Endothelial cell of umbilical vein (primary cell): ENCODE results near the gene SKOR1. TPM values are rescaled to one million over a fixed set of nuclear protein-coding genes. Genes with fewer than 3 reads are reported as not detected.

Source experiments
- BruUV-seq: library from RNA; stranded (reverse); fragments of 400-500 nt; replicated peaks from 2 replicates; lab custom pipeline; 2021; lab: Mats Ljungman, UMichigan
- CTCF ChIA-PET: fragments of 300-600, 350-600 bp; sonication (Branson Sonifier 250); formaldehyde crosslinking; loops from one replicate; lab custom pipeline; 2021; ENCODE audit warnings: antibody characterized with exemption, inconsistent platforms; lab: Charles Lee
- POLR2A ChIA-PET: fragments of 300-600, 350-600 bp; sonication (Branson Sonifier 250); formaldehyde crosslinking; loops from one replicate; lab custom pipeline; 2021; ENCODE audit warnings: antibody characterized with exemption, inconsistent platforms; lab: Charles Lee
- DNase-seq: peaks from one replicate; pipeline ENCODE4 v3.0.0-alpha.2; 2011; ENCODE audit warnings: low read depth, low spot score
- FAIRE-seq: peaks from 2 replicates; lab custom pipeline; 2011; peaks lifted over from hg19 to GRCh38; lab: Jason Lieb, UNC
- H2AFZ ChIP-seq: 2 replicates; pipeline ENCODE4 v1.6.0; 2012; ENCODE audit warnings: low read depth, low read length, control low read depth, inconsistent platforms
- H3K27ac ChIP-seq: 2 replicates; pipeline ENCODE4 v1.5.1; 2011; ENCODE audit warnings: low read depth, mild to moderate bottlenecking, control low read depth, low read length, moderate library complexity; ENCODE audit not compliant: insufficient read depth
- H3K27me3 ChIP-seq, 2 experiments: 2 replicates each; pipeline versions ENCODE4 v1.6.0 to v1.6.1; 2011; ENCODE audit warnings: low read length in 2 of 2, mixed read lengths in 1 of 2; ENCODE audit not compliant: control insufficient read depth in 2 of 2, insufficient read depth in 2 of 2
- H3K36me3 ChIP-seq, 2 experiments: 2 replicates in 1 of 2; 3 replicates in 1 of 2; pipeline ENCODE4 v1.5.1; 2011; ENCODE audit warnings: low read length in 2 of 2, mild to moderate bottlenecking in 1 of 2, moderate library complexity in 1 of 2; ENCODE audit not compliant: control insufficient read depth in 2 of 2, insufficient read depth in 2 of 2; ENCODE audit errors: extremely low read depth in 1 of 2
- H3K4me1 ChIP-seq: 3 replicates; pipeline ENCODE4 v1.5.1; 2011; ENCODE audit warnings: mild to moderate bottlenecking, low read length; ENCODE audit not compliant: control insufficient read depth, insufficient read depth; ENCODE audit errors: extremely low read depth
- H3K4me2 ChIP-seq: 2 replicates; pipeline ENCODE4 v1.6.1; 2011; ENCODE audit warnings: low read length, control low read depth, mixed read lengths; ENCODE audit not compliant: insufficient read depth
- H3K4me3 ChIP-seq, 3 experiments: fragments of 200-600 bp in 1 of 3; sonication (generic), shearing (Covaris generic) in 1 of 3; replicated peaks in 1 of 3; 2 replicates each; pipeline ENCODE4 v1.5.1; 2011 to 2016; ENCODE audit warnings: control low read depth in 3 of 3, low read length in 3 of 3, mild to moderate bottlenecking in 2 of 3, inconsistent platforms in 1 of 3, low read depth in 1 of 3, moderate library complexity in 1 of 3; ENCODE audit not compliant: insufficient read depth in 1 of 3
- H3K79me2 ChIP-seq: 2 replicates; pipeline ENCODE4 v1.6.0; 2012; ENCODE audit warnings: low read length, inconsistent platforms; ENCODE audit not compliant: control insufficient read depth, insufficient read depth
- H3K9ac ChIP-seq: replicated peaks from 2 replicates; pipeline ENCODE3; 2011; ENCODE audit warnings: low read length, control low read depth; ENCODE audit not compliant: insufficient read depth; ENCODE audit errors: extremely low read depth
- H3K9me1 ChIP-seq: replicated peaks from 3 replicates; pipeline ENCODE4 v1.6.0; 2011; ENCODE audit warnings: mild to moderate bottlenecking, low read length; ENCODE audit not compliant: control insufficient read depth, insufficient read depth; ENCODE audit errors: extremely low read depth
- H3K9me3 ChIP-seq: replicated peaks from 2 replicates; pipeline ENCODE4 v1.5.1; 2012; ENCODE audit warnings: low read length, inconsistent platforms; ENCODE audit not compliant: control insufficient read depth, insufficient read depth
- H4K20me1 ChIP-seq: replicated peaks from 2 replicates; pipeline ENCODE3; 2011; ENCODE audit warnings: mild to moderate bottlenecking, low read length; ENCODE audit not compliant: control insufficient read depth, insufficient read depth; ENCODE audit errors: extremely low read depth
- CTCF ChIP-seq, 2 donors: IDR thresholded peaks; 1 replicate in 1 of 2; 2 replicates in 1 of 2; pipeline ENCODE4 v1.5.1; 2011; ENCODE audit warnings: low read length in 2 of 2, mild to moderate bottlenecking in 2 of 2, moderate library complexity in 2 of 2, control low read depth in 1 of 2, inconsistent platforms in 1 of 2, low read depth in 1 of 2; ENCODE audit not compliant: insufficient read depth in 1 of 2; ENCODE audit errors: extremely low read depth in 1 of 2
- EZH2 ChIP-seq: IDR thresholded peaks from 2 replicates; pipeline ENCODE4 v1.6.1; 2012; ENCODE audit warnings: borderline replicate concordance, low read depth, mild to moderate bottlenecking, moderate library complexity, low read length, inconsistent platforms; ENCODE audit not compliant: severe bottlenecking
- FOS ChIP-seq: IDR thresholded peaks from 2 replicates; pipeline ENCODE4 v1.6.1; 2011; ENCODE audit warnings: mild to moderate bottlenecking, low read length, moderate library complexity, borderline replicate concordance; ENCODE audit not compliant: insufficient read depth
- GATA2 ChIP-seq: IDR thresholded peaks from 2 replicates; pipeline ENCODE4 v1.7.0; 2011; ENCODE audit warnings: low read depth, mild to moderate bottlenecking, moderate library complexity, mixed read lengths, low read length; ENCODE audit not compliant: insufficient read length, insufficient read depth
- JUN ChIP-seq: IDR thresholded peaks from 2 replicates; pipeline ENCODE4 v1.6.1; 2011; ENCODE audit warnings: borderline replicate concordance, low read depth; ENCODE audit not compliant: insufficient read length, insufficient read depth
- MAX ChIP-seq: IDR thresholded peaks from 2 replicates; pipeline ENCODE4 v1.6.1; 2011; ENCODE audit not compliant: insufficient read depth, insufficient read length
- MYC ChIP-seq: IDR thresholded peaks from one replicate; pipeline ENCODE4 v1.6.1; 2011; ENCODE audit warnings: mild to moderate bottlenecking, low read depth, low read length
- POLR2A ChIP-seq: IDR thresholded peaks from 2 replicates; pipeline ENCODE4 v1.6.1; 2012; ENCODE audit warnings: low read depth, mild to moderate bottlenecking, control low read depth, low read length
- POLR2AphosphoS5 ChIP-seq: IDR thresholded peaks from 2 replicates; pipeline ENCODE4 v1.6.1; 2012; ENCODE audit warnings: low read depth, mild to moderate bottlenecking, control low read depth, low read length, moderate library complexity; ENCODE audit not compliant: insufficient read depth
- dilution Hi-C: fragments of 300-500 bp; cut with MboI; formaldehyde crosslinking; loops from one replicate; pipeline ENCODE4 v1.15.0; 2019; ENCODE audit warnings: low sequenced_read_pairs; ENCODE audit not compliant: extremely low pct_ligation_motif_present
- intact Hi-C: fragments of 100-400 bp; cut with micrococcal nuclease; formaldehyde crosslinking; loops from one replicate; pipeline ENCODE4 v1.10.0; 2022
- polyA plus RNA-seq, 4 experiments: library from polyadenylated mRNA; depleted of rRNA in 3 of 4; stranded (reverse) in 3 of 4; unstranded in 1 of 4; fragments of >200 nt; gene quantifications; 2 replicates each; pipeline versions ENCODE4 v1.2.1 to v1.2.3, GENCODE V29; 2011 to 2012; ENCODE audit warnings: missing spikeins in 1 of 4
- total RNA-seq: library from RNA; stranded (reverse); gene quantifications from 2 replicates; pipeline ENCODE4 v1.2.3, GENCODE V29; 2021

SKOR1 gene
- total and polyA plus RNA-seq, 2 donors (not counting 3 experiments of a cell fraction or from before 2014, with no cell fraction given) = 0.06 to 0.15 TPM

GRCh38 chr15:67882487-67883233 lies 57.4 kb downstream of the SKOR1 start:
- Histone ChIP-seq H3K36me3 (no peaks in the 10 kb centered on the region), H4K20me1 (no peaks in the 10 kb centered on the region), H3K9me1 (no peaks in the 10 kb centered on the region), H3K27me3 (peaks cover 4 to 12% of the 10 kb centered on the region in 2 experiments), H3K79me2 (no peaks in the 10 kb centered on the region), H3K9ac (no peak overlapping the region), H3K27ac (no peak overlapping the region), H2AFZ (no peak overlapping the region), H3K4me2 (no peak overlapping the region), H3K9me3 (no peaks in the 10 kb centered on the region), H3K4me3 (no peak overlapping the region), H3K4me1 (peaks cover 2% of the 10 kb centered on the region)
- TF ChIP-seq FOS (no peak), JUN (no peak), EZH2 (no peak), MYC (no peak), CTCF (IDR thresholded peaks at IDR 0.05; ENCODE audit: extremely low read depth in 1 of 2, insufficient read depth in 1 of 2, low read depth in 1 of 2, low read length in 2 of 2) (no peak), MAX (no peak), POLR2A (no peak), POLR2AphosphoS5 (no peak), GATA2 (no peak)
- ChIA-PET POLR2A (no interaction called here), CTCF (interaction anchor here (1.9 to 2.1 kb wide), 2 partner anchors 8 to 272 kb away, joined by 5 to 9 read pairs; no protein-coding TSS in a partner anchor)
- intact Hi-C loops = no loop called here
- DNase-seq (no peak), FAIRE-seq (no peak)
- no TSS peak for BruUV-seq
- dilution Hi-C loops = no loop called here
